ENCODE data around the gene HM13.

HM13 gene

DNA sequence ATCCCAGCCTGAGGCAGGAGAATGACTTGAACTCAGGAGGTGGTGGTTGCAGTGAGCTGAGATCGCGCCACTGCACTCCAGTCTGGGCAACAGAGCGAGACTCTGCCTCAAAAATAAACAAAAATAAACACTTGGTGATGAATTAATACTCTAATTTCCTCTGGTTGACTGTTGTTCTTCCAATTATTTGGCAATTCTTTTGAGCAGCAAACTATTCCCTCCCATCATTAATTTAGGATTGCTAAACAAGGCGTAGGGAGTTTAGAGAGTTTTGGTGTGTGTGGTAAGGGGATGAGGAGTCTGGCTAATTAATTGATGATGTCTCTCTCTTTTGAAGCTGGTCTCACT is 88.2 kb downstream of the HM13 start:
- WGBS, 2 donors (ENCODE audit: extremely low coverage in 2 of 2, insufficient read length in 2 of 2, insufficient replicate concordance in 1 of 2), result 100% methylated on average over 1 of the region's 4 CpGs; no CpG with 5 or more reads in 1 of the 2 donors
- H3K27ac ChIP-seq (replicated peaks; ENCODE audit: low read length), result no peak overlapping the region

DNA sequence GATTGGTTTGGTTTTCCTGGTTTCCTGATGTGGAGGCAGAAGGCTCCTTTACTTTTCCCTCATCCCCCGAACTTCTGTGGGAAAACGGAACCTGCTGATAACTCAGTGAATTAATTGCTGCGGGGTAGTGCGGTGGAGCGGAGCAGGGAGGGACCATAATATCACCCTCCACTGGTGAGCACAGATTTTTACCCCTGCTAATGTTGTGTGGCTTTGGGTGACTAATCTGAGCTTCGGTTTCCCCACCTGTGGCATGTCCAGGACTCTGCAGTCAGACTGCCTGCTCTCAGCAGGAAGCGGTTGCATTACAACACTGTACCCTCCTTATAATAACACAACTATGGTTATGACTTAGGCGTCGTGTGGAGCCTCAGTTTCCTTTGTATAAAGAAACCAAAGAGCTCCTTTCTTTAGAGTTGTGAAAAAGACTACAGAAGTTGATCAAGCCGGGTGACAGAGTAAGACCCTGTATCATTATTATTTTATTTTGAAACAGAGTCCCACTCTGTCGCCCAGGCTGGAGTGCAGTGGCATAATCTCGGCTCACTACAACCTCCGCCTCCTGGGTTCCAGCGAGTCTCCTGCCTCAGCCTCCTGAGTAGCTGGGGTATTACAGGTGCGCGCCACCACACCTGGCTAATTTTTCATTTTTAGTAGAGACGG is 88.7 kb downstream of the HM13 start:
- no peak overlapping the region for H3K27ac ChIP-seq (replicated peaks; ENCODE audit: low read length)
- no peaks in the 10 kb centered on the region for H3K79me1 ChIP-seq (ENCODE audit: low read depth, low read length)
- H3K14ac ChIP-seq (ENCODE audit: low read length), result no peak overlapping the region
- peaks cover 19 to 34% of the 10 kb centered on the region in 2 donors for H3K4me1 ChIP-seq (ENCODE audit: control insufficient read depth in 2 of 2, insufficient read depth in 1 of 2, low read depth in 1 of 2, low read length in 2 of 2)
- no CpG with 5 or more reads among the region's 17 CpGs for WGBS, 2 donors (ENCODE audit: extremely low coverage in 2 of 2, insufficient read length in 2 of 2, insufficient replicate concordance in 1 of 2)
- no peak overlapping the region for H3K4ac ChIP-seq (ENCODE audit: low read length)
- H2BK12ac ChIP-seq (ENCODE audit: low read length), result no peak overlapping the region
- H3K4me2 ChIP-seq (ENCODE audit: insufficient read depth, low read length, poor library complexity, severe bottlenecking), result no peak overlapping the region
- no peak overlapping the region for H2AK5ac ChIP-seq (ENCODE audit: low read depth, low read length)
- peaks cover 0 to 27% (median 13%) of the 10 kb centered on the region in 3 experiments for H3K27me3 ChIP-seq (ENCODE audit: control insufficient read depth in 3 of 3, insufficient read depth in 3 of 3, low read depth in 1 of 3, low read length in 3 of 3)
- no peak overlapping the region for H4K8ac ChIP-seq (ENCODE audit: low read depth, low read length)
- H2BK5ac ChIP-seq (ENCODE audit: low read length), result no peak overlapping the region
- no peak overlapping the region for H2AFZ ChIP-seq (ENCODE audit: low read length)
- no peak overlapping the region for H3K4me3 ChIP-seq (ENCODE audit: low read length in 2 of 2)
- DNase-seq (ENCODE audit: low spot score), result no peak
- H3K36me3 ChIP-seq (replicated peaks in 1 of 2; ENCODE audit: control insufficient read depth in 2 of 2, insufficient read depth in 2 of 2, low read length in 2 of 2), result peaks cover 0 to 1% of the 10 kb centered on the region in 2 donors
- H3K9ac ChIP-seq (ENCODE audit: low read depth, low read length, poor library complexity), result no peak overlapping the region
- no peak overlapping the region for H2BK15ac ChIP-seq (ENCODE audit: low read length)
- H3K18ac ChIP-seq (ENCODE audit: low read length), result peak overlapping the region; percentile 3
- H3K23ac ChIP-seq (ENCODE audit: low read depth, low read length, poor library complexity), result no peak overlapping the region
- H2BK120ac ChIP-seq (ENCODE audit: low read depth, low read length), result no peak overlapping the region
- no peak overlapping the region for H4K91ac ChIP-seq (ENCODE audit: low read depth, low read length, poor library complexity)
- no peaks in the 10 kb centered on the region for H3K9me3 ChIP-seq (replicated peaks in 1 of 2; ENCODE audit: control insufficient read depth in 2 of 2, insufficient read depth in 1 of 2, low read depth in 1 of 2, low read length in 2 of 2)

More for the DNA sequence above, 88.2 kb downstream of the HM13 start:
- Histone ChIP-seq H4K91ac (ENCODE audit: low read depth, low read length, poor library complexity) (no peak overlapping the region), H3K18ac (ENCODE audit: low read length) (no peak overlapping the region), H3K79me1 (ENCODE audit: low read depth, low read length) (no peaks in the 10 kb centered on the region), H4K8ac (ENCODE audit: low read depth, low read length) (no peak overlapping the region), H3K4me3 (ENCODE audit: low read length in 2 of 2) (no peak overlapping the region), H3K27me3 (ENCODE audit: control insufficient read depth in 3 of 3, insufficient read depth in 3 of 3, low read depth in 1 of 3, low read length in 3 of 3) (peaks cover 0 to 21% (median 11%) of the 10 kb centered on the region in 3 experiments), H2BK15ac (ENCODE audit: low read length) (no peak overlapping the region), H3K23ac (ENCODE audit: low read depth, low read length, poor library complexity) (no peak overlapping the region), H2BK12ac (ENCODE audit: low read length) (no peak overlapping the region), H3K4me1 (ENCODE audit: control insufficient read depth in 2 of 2, insufficient read depth in 1 of 2, low read depth in 1 of 2, low read length in 2 of 2) (peaks cover 15 to 32% of the 10 kb centered on the region in 2 donors), H3K4me2 (ENCODE audit: insufficient read depth, low read length, poor library complexity, severe bottlenecking) (no peak overlapping the region), H3K4ac (ENCODE audit: low read length) (no peak overlapping the region), H3K36me3 (replicated peaks in 1 of 2; ENCODE audit: control insufficient read depth in 2 of 2, insufficient read depth in 2 of 2, low read length in 2 of 2) (peaks cover 0 to 1% of the 10 kb centered on the region in 2 donors), H2AFZ (ENCODE audit: low read length) (no peak overlapping the region), H2BK120ac (ENCODE audit: low read depth, low read length) (no peak overlapping the region), H2AK5ac (ENCODE audit: low read depth, low read length) (no peak overlapping the region), H2BK5ac (ENCODE audit: low read length) (no peak overlapping the region), H3K9me3 (replicated peaks in 1 of 2; ENCODE audit: control insufficient read depth in 2 of 2, insufficient read depth in 1 of 2, low read depth in 1 of 2, low read length in 2 of 2) (no peaks in the 10 kb centered on the region), H3K14ac (ENCODE audit: low read length) (no peak overlapping the region), H3K9ac (ENCODE audit: low read depth, low read length, poor library complexity) (no peak overlapping the region)
- DNase-seq (ENCODE audit: low spot score), result no peak

DNA sequence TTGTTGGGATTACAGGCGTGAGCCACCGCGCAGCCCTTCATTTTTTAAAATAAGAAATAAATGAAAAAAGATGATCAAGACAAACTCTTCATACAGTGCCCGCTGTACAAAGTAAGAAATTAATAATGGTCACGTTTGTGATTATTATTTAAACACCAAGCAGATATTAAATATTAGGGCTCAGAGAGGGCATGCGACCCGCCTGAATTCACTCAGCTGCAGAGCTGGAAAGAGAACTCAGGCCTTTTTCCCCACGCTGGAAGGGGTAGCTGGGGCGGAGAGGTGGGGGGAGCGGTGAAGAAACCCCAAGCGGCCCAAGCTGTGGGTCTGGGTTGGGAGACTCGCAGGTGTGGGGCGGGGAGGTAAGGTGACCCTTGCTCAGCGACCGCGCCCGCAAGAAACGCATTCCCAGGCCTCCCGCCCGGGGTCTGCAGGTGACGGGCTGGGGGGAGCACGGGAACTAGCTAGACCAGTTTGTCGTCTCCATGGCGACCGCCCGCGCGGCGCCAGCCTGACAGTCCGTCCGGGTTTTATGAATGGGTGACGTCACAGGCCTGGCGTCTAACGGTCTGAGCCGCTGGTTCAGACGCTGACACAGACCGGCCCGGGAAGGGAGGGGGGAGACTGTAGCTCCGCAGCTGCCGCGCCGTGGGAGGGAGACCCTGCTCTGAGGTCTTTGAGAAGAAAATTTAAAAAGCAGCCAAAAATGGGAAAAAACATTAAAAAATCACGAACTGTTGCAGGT is 89.8 kb downstream of the HM13 start:
- H2BK120ac ChIP-seq (ENCODE audit: low read depth, low read length), result no peak overlapping the region
- H4K8ac ChIP-seq (ENCODE audit: low read depth, low read length), result no peak overlapping the region
- H3K23ac ChIP-seq (ENCODE audit: low read depth, low read length, poor library complexity), result peak overlapping the region; percentile 94
- H4K91ac ChIP-seq (ENCODE audit: low read depth, low read length, poor library complexity), result no peak overlapping the region
- peaks cover 0 to 1% of the 10 kb centered on the region in 2 donors for H3K36me3 ChIP-seq (replicated peaks in 1 of 2; ENCODE audit: control insufficient read depth in 2 of 2, insufficient read depth in 2 of 2, low read length in 2 of 2)
- peak overlapping the region; percentile 84 for H3K27ac ChIP-seq (replicated peaks; ENCODE audit: low read length)
- DNase-seq (ENCODE audit: low spot score), result peak; percentile 98
- H3K4me3 ChIP-seq (ENCODE audit: low read length in 2 of 2), result peak overlapping the region; percentile 62 to 98
- no peak overlapping the region for H3K9ac ChIP-seq (ENCODE audit: low read depth, low read length, poor library complexity)
- H3K14ac ChIP-seq (ENCODE audit: low read length), result no peak overlapping the region
- peak overlapping the region; percentile 23 for H2AK5ac ChIP-seq (ENCODE audit: low read depth, low read length)
- no peak overlapping the region for H2BK12ac ChIP-seq (ENCODE audit: low read length)
- no peaks in the 10 kb centered on the region for H3K79me1 ChIP-seq (ENCODE audit: low read depth, low read length)
- no peak overlapping the region for H3K4ac ChIP-seq (ENCODE audit: low read length)
- H2BK5ac ChIP-seq (ENCODE audit: low read length), result no peak overlapping the region
- H3K18ac ChIP-seq (ENCODE audit: low read length), result peak overlapping the region; percentile 78
- H2AFZ ChIP-seq (ENCODE audit: low read length), result peak overlapping the region; percentile 88
- peaks cover 0 to 36% (median 13%) of the 10 kb centered on the region in 3 experiments for H3K27me3 ChIP-seq (ENCODE audit: control insufficient read depth in 3 of 3, insufficient read depth in 3 of 3, low read depth in 1 of 3, low read length in 3 of 3)
- peak overlapping the region; percentile 40 for H2BK15ac ChIP-seq (ENCODE audit: low read length)
- H3K4me1 ChIP-seq (ENCODE audit: control insufficient read depth in 2 of 2, insufficient read depth in 1 of 2, low read depth in 1 of 2, low read length in 2 of 2), result peaks cover 23 to 40% of the 10 kb centered on the region in 2 donors
- no CpG with 5 or more reads among the region's 43 CpGs for WGBS, 2 donors (ENCODE audit: extremely low coverage in 2 of 2, insufficient read length in 2 of 2, insufficient replicate concordance in 1 of 2)
- H3K9me3 ChIP-seq (replicated peaks in 1 of 2; ENCODE audit: control insufficient read depth in 2 of 2, insufficient read depth in 1 of 2, low read depth in 1 of 2, low read length in 2 of 2), result no peaks in the 10 kb centered on the region
- H3K4me2 ChIP-seq (ENCODE audit: insufficient read depth, low read length, poor library complexity, severe bottlenecking), result peak overlapping the region; percentile 90

GRCh38 chr20:31604567-31605030 is 90.4 kb downstream of the HM13 start:
- no peaks in the 10 kb centered on the region for H3K9me3 ChIP-seq (replicated peaks in 1 of 2; ENCODE audit: control insufficient read depth in 2 of 2, insufficient read depth in 1 of 2, low read depth in 1 of 2, low read length in 2 of 2)
- peak overlapping the region; percentile 33 for H3K9ac ChIP-seq (ENCODE audit: low read depth, low read length, poor library complexity)
- H2AFZ ChIP-seq (ENCODE audit: low read length), result peak overlapping the region; percentile 88
- H3K4ac ChIP-seq (ENCODE audit: low read length), result no peak overlapping the region
- peak overlapping the region; percentile 23 for H2AK5ac ChIP-seq (ENCODE audit: low read depth, low read length)
- peak overlapping the region; percentile 40 for H2BK15ac ChIP-seq (ENCODE audit: low read length)
- no peak overlapping the region for H2BK5ac ChIP-seq (ENCODE audit: low read length)
- peak overlapping the region; percentile 15 for H3K18ac ChIP-seq (ENCODE audit: low read length)
- peak overlapping the region; percentile 62 to 98 for H3K4me3 ChIP-seq (ENCODE audit: low read length in 2 of 2)
- no peak overlapping the region for H2BK120ac ChIP-seq (ENCODE audit: low read depth, low read length)
- peak overlapping the region; percentile 98 for H3K23ac ChIP-seq (ENCODE audit: low read depth, low read length, poor library complexity)
- WGBS, 2 donors (ENCODE audit: extremely low coverage in 2 of 2, insufficient read length in 2 of 2, insufficient replicate concordance in 1 of 2), result no CpG with 5 or more reads among the region's 14 CpGs
- no peaks in the 10 kb centered on the region for H3K79me1 ChIP-seq (ENCODE audit: low read depth, low read length)
- DNase-seq (ENCODE audit: low spot score), result no peak
- H3K36me3 ChIP-seq (replicated peaks in 1 of 2; ENCODE audit: control insufficient read depth in 2 of 2, insufficient read depth in 2 of 2, low read length in 2 of 2), result peaks cover 0 to 1% of the 10 kb centered on the region in 2 donors
- H4K8ac ChIP-seq (ENCODE audit: low read depth, low read length), result no peak overlapping the region
- H3K4me1 ChIP-seq (ENCODE audit: control insufficient read depth in 2 of 2, insufficient read depth in 1 of 2, low read depth in 1 of 2, low read length in 2 of 2), result peaks cover 23 to 40% of the 10 kb centered on the region in 2 donors
- H4K91ac ChIP-seq (ENCODE audit: low read depth, low read length, poor library complexity), result no peak overlapping the region
- H3K27ac ChIP-seq (replicated peaks; ENCODE audit: low read length), result peak overlapping the region; percentile 84
- H3K14ac ChIP-seq (ENCODE audit: low read length), result no peak overlapping the region
- H3K27me3 ChIP-seq (ENCODE audit: control insufficient read depth in 3 of 3, insufficient read depth in 3 of 3, low read depth in 1 of 3, low read length in 3 of 3), result peaks cover 0 to 42% (median 13%) of the 10 kb centered on the region in 3 experiments
- H3K4me2 ChIP-seq (ENCODE audit: insufficient read depth, low read length, poor library complexity, severe bottlenecking), result peak overlapping the region; percentile 90
- H2BK12ac ChIP-seq (ENCODE audit: low read length), result no peak overlapping the region
